Measurements from ENCODE around the gene SYCE3. TPM values are rescaled to one million over a fixed set of nuclear protein-coding genes. Genes with fewer than 3 reads are reported as not detected.

The SYCE3 gene
- total RNA-seq, 1 donor from 2014 or later: not detected

- Histone ChIP-seq H3K27ac (no peak overlapping the region), H3K4me3 (no peak overlapping the region), H3K9me3 (ENCODE audit: low read depth) (no peaks in the 10 kb centered on the region), H3K79me2 (ENCODE audit: low read depth) (peaks cover 9% of the 10 kb centered on the region), H4K20me1 (ENCODE audit: low read depth) (peaks cover 63% of the 10 kb centered on the region), H3K9ac (no peak overlapping the region), H3K4me2 (no peak overlapping the region), H3K27me3 (peaks cover 77% of the 10 kb centered on the region), H2AFZ (replicated peaks) (no peak overlapping the region), H3K36me3 (no peaks in the 10 kb centered on the region), H3F3A (ENCODE audit: low read depth) (peaks cover 64% of the 10 kb centered on the region), H3K4me1 (peaks cover 24% of the 10 kb centered on the region)
- Mint-ChIP-seq H3K27ac (no peak overlapping the region), H3K27me3 (ENCODE audit: insufficient read depth, low read depth) (peaks cover 56% of the 10 kb centered on the region), H3K36me3 (peaks cover 3% of the 10 kb centered on the region), H3K4me1 (peaks cover 25% of the 10 kb centered on the region), H3K9me3 (peaks cover 2% of the 10 kb centered on the region), H3K4me3 (peak overlapping the region; percentile 80)
- DNase-seq (ENCODE audit: low spot score): no peak
- TF ChIP-seq CTCF (IDR thresholded peaks at IDR 0.05) (no peak), EZH2phosphoT487 (IDR thresholded peaks at IDR 0.05) (no peak), EZH2 (IDR thresholded peaks at IDR 0.05) (no peak)
Observed at GRCh38 chr22:50528682-50529415, 33.9 kb downstream of the SYCE3 start.

DNA sequence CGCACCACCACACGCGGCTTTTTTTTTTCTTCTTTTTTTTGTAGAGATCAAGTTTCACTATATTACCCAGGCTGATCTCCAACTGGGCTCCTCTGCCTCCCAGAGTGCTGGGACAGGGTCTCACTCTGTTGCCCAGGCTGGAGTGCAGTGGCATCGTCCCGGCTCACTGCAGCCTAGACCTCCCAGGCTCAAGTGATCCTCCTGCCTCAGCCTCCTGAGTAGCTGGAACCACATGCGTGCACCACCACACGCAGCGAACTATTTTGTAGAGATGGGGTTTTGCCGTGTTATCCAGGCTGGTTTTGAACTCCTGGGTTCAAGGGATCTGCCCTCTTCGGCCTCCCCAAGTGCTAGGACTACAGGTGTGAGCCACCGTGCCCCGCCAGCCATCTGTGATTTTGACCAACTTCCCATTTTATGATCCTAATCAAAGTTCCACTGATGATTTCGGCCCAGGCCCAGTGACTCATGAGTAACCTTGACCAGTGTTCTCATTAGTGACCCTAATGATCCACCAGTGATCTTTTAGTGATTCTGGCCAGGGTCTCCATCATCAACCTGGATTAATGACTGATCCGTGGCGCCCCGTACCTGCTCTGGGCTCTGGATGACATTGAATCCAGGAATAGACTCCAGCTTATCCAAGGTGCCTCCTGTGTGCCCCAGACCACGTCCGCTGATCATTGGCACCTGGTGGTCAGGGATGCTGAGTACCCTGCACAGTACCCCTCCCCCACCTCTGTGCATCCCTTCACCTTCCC, 34.6 kb downstream of the SYCE3 start:
- H3K27ac Mint-ChIP-seq: no peak overlapping the region
- peak overlapping the region; percentile 80 for H3K4me3 Mint-ChIP-seq

More for the DNA sequence above, 34.6 kb downstream of the SYCE3 start:
- H3K27me3 Mint-ChIP-seq (ENCODE audit: insufficient read depth, low read depth): peaks cover 53% of the 10 kb centered on the region
- H3K27ac ChIP-seq: no peak overlapping the region
- peaks cover under 1% of the 10 kb centered on the region for H3K9me3 Mint-ChIP-seq
- peaks cover 58% of the 10 kb centered on the region for H3F3A ChIP-seq (ENCODE audit: low read depth)
- peaks cover 5% of the 10 kb centered on the region for H3K36me3 Mint-ChIP-seq
- H3K9ac ChIP-seq: no peak overlapping the region
- H3K4me2 ChIP-seq: no peak overlapping the region
- no peak overlapping the region for H3K4me3 ChIP-seq
- no peaks in the 10 kb centered on the region for H3K9me3 ChIP-seq (ENCODE audit: low read depth)
- no peaks in the 10 kb centered on the region for H3K36me3 ChIP-seq
- DNase-seq (ENCODE audit: low spot score): no peak
- TF ChIP-seq CTCF (IDR thresholded peaks at IDR 0.05): no peak
- no peak for TF ChIP-seq EZH2phosphoT487 (IDR thresholded peaks at IDR 0.05)
- no peak for TF ChIP-seq EZH2 (IDR thresholded peaks at IDR 0.05)
- peaks cover 69% of the 10 kb centered on the region for H3K27me3 ChIP-seq
- H3K79me2 ChIP-seq (ENCODE audit: low read depth): peaks cover 9% of the 10 kb centered on the region
- H3K4me1 ChIP-seq: peaks cover 24% of the 10 kb centered on the region
- no peak overlapping the region for H2AFZ ChIP-seq (replicated peaks)
- peaks cover 19% of the 10 kb centered on the region for H3K4me1 Mint-ChIP-seq
- H4K20me1 ChIP-seq (ENCODE audit: low read depth): peaks cover 66% of the 10 kb centered on the region
